ENCODE results near the gene ARPC1A. TPM values are rescaled to one million over a fixed set of nuclear protein-coding genes. Genes with fewer than 3 reads are reported as not detected.

ARPC1A gene
- total RNA-seq, 1 experiment from 2014 or later, result 253 TPM

DNA sequence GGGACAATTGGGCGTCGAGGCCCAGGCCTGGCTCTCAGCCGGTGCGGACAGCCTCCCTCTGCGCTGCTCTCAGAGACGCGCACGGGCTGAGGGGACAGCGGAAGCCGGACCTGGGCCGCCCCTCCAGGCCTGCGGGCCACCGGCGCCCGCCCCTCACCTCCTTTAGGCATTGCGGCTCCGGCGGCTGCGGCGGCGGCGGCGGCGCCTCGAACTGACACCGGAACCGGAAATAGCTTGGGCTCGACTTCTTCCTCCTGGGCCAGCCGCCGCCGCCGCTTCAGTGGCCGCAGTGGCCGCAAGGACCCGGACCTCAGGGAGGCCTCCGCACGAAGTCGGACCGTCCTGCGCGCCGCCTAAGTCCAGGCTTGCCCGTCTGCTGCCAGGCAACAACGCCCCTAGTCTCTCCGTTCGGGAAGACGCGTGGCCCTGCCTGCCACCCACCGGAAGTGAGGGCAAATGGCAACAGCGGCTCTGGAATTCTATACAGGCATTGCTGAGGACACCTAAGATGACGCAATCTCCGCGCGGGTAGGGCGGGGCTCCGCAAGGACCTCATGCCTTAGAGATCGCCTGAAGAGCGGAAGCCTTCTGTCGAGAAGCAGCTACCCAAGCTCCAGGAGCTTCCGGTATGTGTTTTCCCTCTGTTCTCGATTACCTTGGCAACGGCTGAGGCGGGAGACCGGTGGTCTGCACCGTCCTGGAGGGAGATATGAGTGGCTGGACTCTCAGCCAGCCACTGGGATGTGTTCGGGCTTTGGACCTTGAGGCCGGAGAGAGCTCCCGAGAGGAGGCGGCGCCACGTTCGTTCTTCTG lies 82.9 kb downstream of the ARPC1A start, which contains the start of the genes BUD31 and PDAP1:
Gene BUD31 (plus strand): TSS at position 591 of the 813 bp plus-strand sequence. CDS start 2,124 bp downstream, outside the sequence.
Gene PDAP1 (minus strand): TSS at position 219 of the 813 bp plus-strand sequence. CDS start 49 bp downstream, at position 170.
- ATAC-seq (peak; percentile 94), DNase-seq (ENCODE audit: low read depth, low spot score) (peak; percentile 96)
- peaks cover 19% of the 10 kb centered on the region for H3K4me1 ChIP-seq (ENCODE audit: control insufficient read depth, insufficient read depth, low read length)
- ChIA-PET CTCF (no interaction called here), POLR2A (interaction anchor here (0.5 to 1.5 kb wide), 5 partner anchors 9 to 308 kb away, joined by 3 to 5 read pairs (median 3); no protein-coding TSS in a partner anchor)
- BruUV-seq (replicated peaks), result no TSS peak
- H3K27me3 ChIP-seq (ENCODE audit: control insufficient read depth, insufficient read depth, low read length), result no peaks in the 10 kb centered on the region
- in situ Hi-C loops (cut with HindIII; ENCODE audit: low pct_unique_long_range_greater_than_20kb, low sequenced_read_pairs), result no loop called here
- intact Hi-C loops (cut with micrococcal nuclease; ENCODE audit: unreplicated experiment), result no loop called here
- peak within 1 kb of the TSS; percentile 98 for H3K27ac ChIP-seq (ENCODE audit: low read length)
- peak; percentile 97 for TF ChIP-seq POLR2AphosphoS5 (IDR thresholded peaks at IDR 0.05; ENCODE audit: low read depth, low read length)
- TF ChIP-seq TCF7L2 (IDR thresholded peaks at IDR 0.05; ENCODE audit: low read depth, low read length), result no peak; the same call in 1 of the 2 replicates
- 0 out of 4 replicates have a peak, but pooled peaks of 1 of the 2 experiments have one; percentile 10 for TF ChIP-seq REST (IDR thresholded peaks at IDR 0.05; ENCODE audit: insufficient read depth in 1 of 2, low read depth in 2 of 2, low read length in 1 of 2)
- TF ChIP-seq SIN3A (IDR thresholded peaks at IDR 0.05; ENCODE audit: borderline replicate concordance, insufficient read depth, low read depth, low read length), result peak; percentile 82
- H3K9me3 ChIP-seq (ENCODE audit: control insufficient read depth, insufficient read depth, low read depth, low read length), result no peaks in the 10 kb centered on the region
- peak within 1 kb of the TSS; percentile 96 to 100 for H3K4me3 ChIP-seq (ENCODE audit: low read depth in 2 of 2, low read length in 2 of 2)
- H3K36me3 ChIP-seq (ENCODE audit: control insufficient read depth, insufficient read depth, low read length), result peaks cover 28% of the 10 kb centered on the region

GRCh38 chr7:99409192-99409572 lies 83.5 kb downstream of the ARPC1A start:
- peaks cover 19% of the 10 kb centered on the region for H3K4me1 ChIP-seq (ENCODE audit: control insufficient read depth, insufficient read depth, low read length)
- BruUV-seq (replicated peaks), result no TSS peak
- no peaks in the 10 kb centered on the region for H3K9me3 ChIP-seq (ENCODE audit: control insufficient read depth, insufficient read depth, low read depth, low read length)
- ChIA-PET CTCF (no interaction called here), POLR2A (interaction anchor here (0.5 to 1.5 kb wide), 5 partner anchors 9 to 309 kb away, joined by 3 to 5 read pairs (median 3); no protein-coding TSS in a partner anchor)
- intact Hi-C loops (cut with micrococcal nuclease; ENCODE audit: unreplicated experiment) (no loop called here), in situ Hi-C loops (cut with HindIII; ENCODE audit: low pct_unique_long_range_greater_than_20kb, low sequenced_read_pairs) (no loop called here)
- DNase-seq (ENCODE audit: low read depth, low spot score) (no peak), ATAC-seq (no peak)
- H3K4me3 ChIP-seq (ENCODE audit: low read depth in 2 of 2, low read length in 2 of 2), result peak overlapping the region; percentile 96 to 100
- TF ChIP-seq, protein P1, sequence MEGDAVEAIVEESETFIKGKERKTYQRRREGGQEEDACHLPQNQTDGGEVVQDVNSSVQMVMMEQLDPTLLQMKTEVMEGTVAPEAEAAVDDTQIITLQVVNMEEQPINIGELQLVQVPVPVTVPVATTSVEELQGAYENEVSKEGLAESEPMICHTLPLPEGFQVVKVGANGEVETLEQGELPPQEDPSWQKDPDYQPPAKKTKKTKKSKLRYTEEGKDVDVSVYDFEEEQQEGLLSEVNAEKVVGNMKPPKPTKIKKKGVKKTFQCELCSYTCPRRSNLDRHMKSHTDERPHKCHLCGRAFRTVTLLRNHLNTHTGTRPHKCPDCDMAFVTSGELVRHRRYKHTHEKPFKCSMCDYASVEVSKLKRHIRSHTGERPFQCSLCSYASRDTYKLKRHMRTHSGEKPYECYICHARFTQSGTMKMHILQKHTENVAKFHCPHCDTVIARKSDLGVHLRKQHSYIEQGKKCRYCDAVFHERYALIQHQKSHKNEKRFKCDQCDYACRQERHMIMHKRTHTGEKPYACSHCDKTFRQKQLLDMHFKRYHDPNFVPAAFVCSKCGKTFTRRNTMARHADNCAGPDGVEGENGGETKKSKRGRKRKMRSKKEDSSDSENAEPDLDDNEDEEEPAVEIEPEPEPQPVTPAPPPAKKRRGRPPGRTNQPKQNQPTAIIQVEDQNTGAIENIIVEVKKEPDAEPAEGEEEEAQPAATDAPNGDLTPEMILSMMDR (IDR thresholded peaks at IDR 0.05), result no peak
- TF ChIP-seq SIN3A (IDR thresholded peaks at IDR 0.05; ENCODE audit: borderline replicate concordance, insufficient read depth, low read depth, low read length), result no peak
- no peak for TF ChIP-seq TCF7L2 (IDR thresholded peaks at IDR 0.05; ENCODE audit: low read depth, low read length)
- H3K27me3 ChIP-seq (ENCODE audit: control insufficient read depth, insufficient read depth, low read length), result no peaks in the 10 kb centered on the region
- peak overlapping the region; percentile 98 for H3K27ac ChIP-seq (ENCODE audit: low read length)
- H3K36me3 ChIP-seq (ENCODE audit: control insufficient read depth, insufficient read depth, low read length), result peaks cover 28% of the 10 kb centered on the region
